Nephron (organoid): ENCODE results near the gene PRR36.

Experiments
- H3K27ac Mint-ChIP-seq, 3 experiments: 2 replicates each; pipeline ENCODE4 v1.8.0; 2020; ENCODE audit warnings: mixed read lengths in 3 of 3, mild to moderate bottlenecking in 2 of 3, moderate library complexity in 1 of 3
- H3K27me3 Mint-ChIP-seq: 2 replicates; pipeline ENCODE4 v1.8.0; 2021; ENCODE audit warnings: low read depth, mild to moderate bottlenecking, moderate library complexity, mixed read lengths
- H3K36me3 Mint-ChIP-seq: 2 replicates; pipeline ENCODE4 v1.8.0; 2020; ENCODE audit warnings: low read depth, mixed read lengths
- H3K4me1 Mint-ChIP-seq: 2 replicates; pipeline ENCODE4 v1.8.0; 2020; ENCODE audit warnings: mixed read lengths
- H3K4me3 Mint-ChIP-seq, 3 experiments: 2 replicates each; pipeline ENCODE4 v1.8.0; 2020; ENCODE audit warnings: mild to moderate bottlenecking in 3 of 3, mixed read lengths in 3 of 3, moderate library complexity in 2 of 3
- H3K9me3 Mint-ChIP-seq: 2 replicates; pipeline ENCODE4 v1.8.0; 2020; ENCODE audit warnings: mixed read lengths
- CTCF ChIP-seq, 3 experiments: fragments of 200-600 bp; sonication (generic); IDR thresholded peaks; one replicate each; pipeline ENCODE4 v1.5.0; 2021; ENCODE audit warnings: antibody characterized with exemption in 3 of 3; ENCODE audit not compliant: unreplicated experiment in 3 of 3

Gene PRR36

GRCh38 chr19:7910321-7911161 lies 36.4 kb upstream of the PRR36 start:
- H3K9me3 Mint-ChIP-seq: no peaks in the 10 kb centered on the region
- no peak for TF ChIP-seq CTCF (IDR thresholded peaks at IDR 0.05; ENCODE audit: unreplicated experiment in 3 of 3)

DNA sequence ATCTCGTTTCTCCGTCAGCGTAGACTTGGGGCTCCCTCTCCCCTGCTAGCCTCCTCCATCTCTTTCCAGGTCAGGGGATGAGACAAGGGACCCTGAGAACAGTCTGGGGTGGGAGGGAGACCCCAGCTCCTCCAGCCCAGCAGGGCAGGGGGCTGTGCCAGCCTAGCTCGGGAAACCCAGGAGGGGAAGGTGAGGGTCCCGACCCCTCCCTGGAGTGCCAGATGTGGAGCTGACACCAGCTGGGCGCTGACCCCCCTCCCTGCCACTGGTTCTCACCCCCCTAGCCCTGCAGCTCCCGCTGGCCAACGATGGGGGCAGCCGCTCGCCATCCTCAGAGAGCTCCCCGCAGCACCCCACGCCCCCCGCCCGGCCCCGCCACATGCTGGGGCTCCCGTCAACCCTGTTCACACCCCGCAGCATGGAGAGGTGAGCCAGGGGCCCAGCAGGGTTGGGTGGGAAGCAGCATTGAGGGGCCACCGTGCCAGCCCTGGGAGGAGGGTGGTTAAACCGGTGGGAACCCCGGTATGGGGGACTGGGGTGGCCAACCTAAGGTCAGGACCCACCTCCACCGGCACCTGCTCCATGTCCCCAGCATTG lies 35.4 kb upstream of the PRR36 start:
- Mint-ChIP-seq H3K27ac (no peak overlapping the region), H3K27me3 (peaks cover 12% of the 10 kb centered on the region), H3K4me3 (no peak overlapping the region), H3K9me3 (no peaks in the 10 kb centered on the region), H3K4me1 (peaks cover 13% of the 10 kb centered on the region), H3K36me3 (peaks cover 13% of the 10 kb centered on the region)
- no peak for TF ChIP-seq CTCF (IDR thresholded peaks at IDR 0.05; ENCODE audit: unreplicated experiment in 3 of 3)

More at GRCh38 chr19:7910321-7911161, 36.4 kb upstream of the PRR36 start:
- H3K4me3 Mint-ChIP-seq: no peak overlapping the region
- peaks cover 4% of the 10 kb centered on the region for H3K4me1 Mint-ChIP-seq
- H3K27me3 Mint-ChIP-seq: peaks cover 21% of the 10 kb centered on the region
- no peak overlapping the region for H3K27ac Mint-ChIP-seq
- H3K36me3 Mint-ChIP-seq: peaks cover 13% of the 10 kb centered on the region

DNA sequence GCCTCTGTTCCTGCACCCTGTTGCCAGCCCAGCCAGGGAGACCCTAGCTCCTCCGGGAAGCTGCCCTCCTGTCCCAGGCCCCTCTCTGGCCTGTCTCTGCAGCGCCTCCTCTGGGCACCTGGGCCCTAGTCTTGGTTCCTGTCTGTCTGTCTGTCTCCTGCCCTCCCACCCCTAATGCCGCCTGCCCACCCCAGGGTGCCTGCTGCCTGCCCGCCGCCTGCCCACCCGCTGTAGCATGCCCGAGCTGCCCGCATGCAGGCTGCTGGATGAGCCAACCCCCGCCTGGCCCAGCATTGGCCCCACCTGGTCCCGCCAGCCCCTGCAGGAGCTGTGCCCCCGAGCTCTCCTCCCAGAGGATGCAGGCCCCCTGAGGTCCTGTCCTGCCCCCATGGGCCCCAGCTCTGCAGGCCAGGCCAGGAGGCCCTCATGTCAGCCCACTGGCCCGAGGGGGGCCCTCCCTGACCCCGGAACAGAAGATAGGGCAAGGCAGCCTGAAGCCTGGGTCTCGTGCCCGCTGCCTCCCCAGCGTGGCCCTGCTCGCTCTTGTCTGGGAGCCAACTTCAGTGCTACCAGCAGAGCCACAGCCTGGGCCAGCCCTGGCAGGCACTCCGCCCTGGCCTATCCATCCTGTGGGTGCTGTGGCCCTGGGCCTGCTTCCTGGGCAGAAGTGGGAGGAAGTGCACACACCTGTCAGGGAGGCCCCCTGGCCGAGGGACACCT lies 34.7 kb upstream of the PRR36 start:
- Mint-ChIP-seq H3K4me1 (peaks cover 13% of the 10 kb centered on the region), H3K27ac (no peak overlapping the region), H3K9me3 (no peaks in the 10 kb centered on the region), H3K36me3 (peaks cover 13% of the 10 kb centered on the region), H3K4me3 (no peak overlapping the region), H3K27me3 (peaks cover 5% of the 10 kb centered on the region)
- no peak for TF ChIP-seq CTCF (IDR thresholded peaks at IDR 0.05; ENCODE audit: unreplicated experiment in 3 of 3)

DNA sequence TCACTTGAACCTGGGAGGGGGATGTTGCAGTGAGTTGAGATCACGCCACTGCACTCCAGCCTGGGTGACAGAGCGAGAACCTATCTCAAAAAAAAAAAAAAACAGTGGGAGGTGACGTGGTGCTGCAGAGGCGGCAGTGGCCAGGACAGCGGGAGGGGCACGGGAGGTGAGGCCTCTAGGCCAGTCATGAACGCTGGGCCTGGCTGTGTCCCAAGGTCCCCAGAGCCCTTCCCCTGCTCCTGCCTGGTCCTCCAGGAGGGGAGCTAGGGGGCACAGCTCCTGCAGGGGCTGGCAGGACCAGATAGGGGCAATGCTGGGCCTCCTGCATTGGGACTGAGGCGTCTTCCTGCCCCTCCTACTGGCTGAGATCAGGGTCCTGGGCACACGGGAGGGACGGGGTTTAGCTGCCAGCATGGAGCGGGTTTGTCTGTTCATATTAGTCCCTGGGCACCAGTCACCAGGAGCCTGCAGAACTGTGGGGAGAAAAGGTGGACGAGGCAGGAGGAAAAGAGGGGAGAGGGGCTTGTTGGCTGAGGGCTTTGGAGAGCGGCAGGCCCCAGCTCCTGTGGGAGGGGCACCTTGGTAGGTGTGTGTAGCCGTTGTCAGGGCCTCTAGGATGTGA lies 34.0 kb upstream of the PRR36 start:
- TF ChIP-seq CTCF (IDR thresholded peaks at IDR 0.05; ENCODE audit: unreplicated experiment in 3 of 3): no peak
- Mint-ChIP-seq H3K9me3 (no peaks in the 10 kb centered on the region), H3K27ac (no peak overlapping the region), H3K4me3 (no peak overlapping the region), H3K4me1 (peaks cover 16% of the 10 kb centered on the region), H3K27me3 (no peaks in the 10 kb centered on the region), H3K36me3 (peaks cover 13% of the 10 kb centered on the region)

GRCh38 chr19:7907544-7907943 lies 33.4 kb upstream of the PRR36 start:
- no peaks in the 10 kb centered on the region for H3K9me3 Mint-ChIP-seq
- H3K27ac Mint-ChIP-seq: no peak overlapping the region
- peaks cover 19% of the 10 kb centered on the region for H3K4me1 Mint-ChIP-seq
- no peak for TF ChIP-seq CTCF (IDR thresholded peaks at IDR 0.05; ENCODE audit: unreplicated experiment in 3 of 3)
- H3K27me3 Mint-ChIP-seq: no peaks in the 10 kb centered on the region
- H3K4me3 Mint-ChIP-seq: peak overlapping the region in 2 of 3 experiments; percentile 43 to 56
- peaks cover 8% of the 10 kb centered on the region for H3K36me3 Mint-ChIP-seq
